SKM-1 (cell line): ENCODE data around the gene CHRNA10.

Source experiments
- DNase-seq: peaks from one replicate; lab custom pipeline; 2025; ENCODE audit not compliant: unreplicated experiment; lab: John Stamatoyannopoulos, UW

CHRNA10 gene

DNA sequence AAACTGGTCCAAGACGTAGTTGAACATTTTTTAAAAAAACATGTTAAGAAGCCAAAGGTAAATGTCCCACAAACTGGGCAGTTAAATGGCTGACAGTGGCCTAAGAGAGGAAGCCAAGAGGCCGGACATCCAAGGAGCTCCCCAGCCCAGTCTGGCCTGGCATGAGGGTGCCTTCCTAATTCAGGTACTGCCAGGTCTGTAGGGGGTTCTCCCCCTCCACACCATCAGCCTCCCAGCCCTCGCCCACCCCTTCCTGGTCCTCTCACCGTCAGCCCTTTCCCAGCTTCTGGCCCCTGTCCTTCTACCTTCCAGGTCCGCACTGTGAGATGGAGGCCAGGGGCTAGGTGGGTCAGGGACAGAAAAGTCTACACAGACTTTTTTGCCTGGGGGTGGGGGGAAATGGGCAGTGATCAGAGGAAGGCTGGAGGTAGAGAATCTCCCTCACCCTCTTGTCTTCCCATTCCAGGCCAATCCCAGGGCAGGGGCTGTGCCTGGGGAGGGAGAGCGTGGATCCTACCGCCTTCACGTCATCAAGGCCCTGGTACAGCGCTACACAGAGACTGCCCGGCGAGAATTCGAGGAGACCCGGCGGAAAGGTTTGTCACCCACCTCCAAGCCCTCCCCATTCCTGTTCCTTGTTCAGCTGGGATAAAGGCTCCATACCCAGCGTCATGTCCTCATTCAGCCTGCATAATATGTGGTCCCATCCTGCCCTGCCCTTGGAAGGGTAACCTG, 35.4 kb downstream of the CHRNA10 start:
- no peak for DNase-seq

GRCh38 chr11:3632070-3632660, 39.0 kb downstream of the CHRNA10 start:
- DNase-seq = no peak

GRCh38 chr11:3631331-3631730, 39.9 kb downstream of the CHRNA10 start:
- DNase-seq = no peak

DNA sequence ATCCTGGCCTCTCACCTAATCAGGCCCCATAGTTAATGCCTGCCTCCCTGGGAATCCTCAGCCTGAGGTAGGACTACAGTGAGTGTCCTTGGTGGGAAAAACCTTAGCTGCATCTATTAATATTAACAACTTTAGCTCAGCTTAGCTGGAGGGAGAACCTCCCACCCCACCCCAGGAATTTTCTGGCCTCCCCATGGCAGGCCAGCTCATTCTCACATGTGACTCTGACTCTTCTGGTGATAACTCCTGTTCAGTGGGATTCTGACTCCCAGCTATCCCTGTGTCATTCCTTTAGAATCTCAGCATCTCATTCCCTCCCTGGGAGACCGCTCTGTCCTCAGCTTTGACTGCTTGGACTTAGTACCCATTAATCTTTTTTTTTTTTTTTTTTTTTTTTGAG, 43.9 kb downstream of the CHRNA10 start:
- no peak for DNase-seq

- DNase-seq = peak; percentile 50
Observed at GRCh38 chr11:3626250-3626960, 44.8 kb downstream of the CHRNA10 start.

GRCh38 chr11:3623767-3624458, 47.3 kb downstream of the CHRNA10 start:
- DNase-seq = no peak

GRCh38 chr11:3623121-3623520, 48.1 kb downstream of the CHRNA10 start:
- DNase-seq = no peak

- DNase-seq = no peak
Observed at GRCh38 chr11:3622521-3622920, 48.7 kb downstream of the CHRNA10 start.

- DNase-seq = no peak
Observed at GRCh38 chr11:3617990-3618389, 53.2 kb downstream of the CHRNA10 start.

- DNase-seq = no peak
Observed at GRCh38 chr11:3616721-3617460, 54.3 kb downstream of the CHRNA10 start.

- DNase-seq = no peak
Observed at GRCh38 chr11:3615998-3616397, 55.2 kb downstream of the CHRNA10 start.
